Measurements from ENCODE around the gene ABHD15.
A peak's percentile ranks its signal among the peaks of the same experiment; 100 is the strongest.

ABHD15 gene

GRCh38 chr17:29566473-29567303 is at the start of gene ABHD15:
Gene ABHD15 (minus strand): TSS chr17:29567037. CDS start chr17:29566966, 71 bp downstream.
- peak; percentile 40 for DNase-seq

GRCh38 chr17:29615492-29616299 is 48.9 kb upstream of the ABHD15 start:
- DNase-seq, result peak; percentile 70

GRCh38 chr17:29615048-29615385 is 48.2 kb upstream of the ABHD15 start:
- DNase-seq, result no peak

GRCh38 chr17:29614349-29615047 is 47.7 kb upstream of the ABHD15 start:
- DNase-seq, result no peak

GRCh38 chr17:29613856-29614255 is 47.0 kb upstream of the ABHD15 start:
- DNase-seq, result no peak

GRCh38 chr17:29613352-29613837 is 46.6 kb upstream of the ABHD15 start:
- DNase-seq, result no peak

GRCh38 chr17:29612404-29613280 is 45.8 kb upstream of the ABHD15 start:
- no peak for DNase-seq

- DNase-seq, result no peak
Measured at GRCh38 chr17:29612094-29612403, 45.2 kb upstream of the ABHD15 start.

GRCh38 chr17:29611351-29612093 is 44.7 kb upstream of the ABHD15 start:
- DNase-seq, result no peak

- DNase-seq, result no peak
Measured at GRCh38 chr17:29610395-29610794, 43.6 kb upstream of the ABHD15 start.

- DNase-seq, result no peak
Measured at GRCh38 chr17:29608986-29609385, 42.1 kb upstream of the ABHD15 start.

- DNase-seq, result no peak
Measured at GRCh38 chr17:29607557-29608195, 40.8 kb upstream of the ABHD15 start.

GRCh38 chr17:29603109-29603674 is 36.4 kb upstream of the ABHD15 start:
- DNase-seq, result no peak

GRCh38 chr17:29597361-29598172 is 30.7 kb upstream of the ABHD15 start:
- peak; percentile 88 for DNase-seq

GRCh38 chr17:29596811-29597210 is 30.0 kb upstream of the ABHD15 start:
- no peak for DNase-seq

GRCh38 chr17:29595943-29596774 is 29.3 kb upstream of the ABHD15 start:
- no peak for DNase-seq

GRCh38 chr17:29595107-29595942 is 28.5 kb upstream of the ABHD15 start:
- DNase-seq, result no peak

- no peak for DNase-seq
Measured at GRCh38 chr17:29594519-29595090, 27.8 kb upstream of the ABHD15 start.
